Transverse colon (tissue), 3 donors: ENCODE measurements around the gene PABPC3.

Experiments used
- CTCF ChIP-seq, 5 experiments: fragments of 200-600 bp in 3 of 5; fragments of 450-650 bp in 2 of 5; sonication (generic) in 3 of 5; IDR thresholded peaks; 1 replicate in 2 of 5; 2 replicates in 3 of 5; pipeline ENCODE4 v1.5.1; 2016 to 2017; ENCODE audit warnings: antibody characterized with exemption in 5 of 5, inconsistent platforms in 3 of 5, mild to moderate bottlenecking in 2 of 5, moderate library complexity in 1 of 5
- EP300 ChIP-seq: sonication (generic); formaldehyde crosslinking; IDR thresholded peaks from one replicate; pipeline ENCODE4 v1.6.1; 2017; ENCODE audit warnings: antibody characterized with exemption, low read depth
- POLR2A ChIP-seq: fragments of 450-650 bp; IDR thresholded peaks from one replicate; pipeline ENCODE4 v1.6.1; 2016; ENCODE audit warnings: antibody characterized with exemption, mild to moderate bottlenecking, moderate library complexity

GRCh38 chr13:25059958-25060357, 36.0 kb upstream of the PABPC3 start:
- TF ChIP-seq POLR2A (no peak), CTCF (IDR thresholded peaks at IDR 0.05) (no peak), EP300 (no peak)
